Activated CD4-positive, alpha-beta T cell treated with anti-CD3 and anti-CD28 coated beads, Interleukin-2, amount 50 U/mL, for 1 hour (primary cell): Measurements from ENCODE around the gene IL17C.

Experiments
- DNase-seq: peaks from one replicate; pipeline ENCODE4 v3.0.0-alpha.2; 2020

The IL17C gene

DNA sequence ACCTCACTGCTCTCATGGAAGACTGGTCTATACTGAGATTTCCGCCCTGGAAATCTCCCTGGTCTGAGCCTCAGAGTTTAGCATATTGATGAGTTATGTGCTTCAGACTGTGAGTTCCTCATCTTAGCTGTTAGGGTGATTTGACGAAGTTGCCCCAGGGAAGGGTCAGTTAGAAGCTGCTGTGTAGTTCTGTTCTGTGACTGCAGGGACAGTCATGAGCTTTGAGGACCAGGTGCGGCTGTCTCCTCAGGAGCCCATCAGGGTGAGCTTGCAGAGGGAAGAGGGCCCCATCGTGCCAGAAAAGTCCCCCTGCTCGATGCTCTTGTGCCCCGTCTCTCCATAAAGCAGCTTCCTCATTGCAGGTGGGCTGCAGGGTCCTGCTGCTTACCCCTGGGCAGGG is 28.3 kb upstream of the IL17C start:
- DNase-seq: no peak

DNA sequence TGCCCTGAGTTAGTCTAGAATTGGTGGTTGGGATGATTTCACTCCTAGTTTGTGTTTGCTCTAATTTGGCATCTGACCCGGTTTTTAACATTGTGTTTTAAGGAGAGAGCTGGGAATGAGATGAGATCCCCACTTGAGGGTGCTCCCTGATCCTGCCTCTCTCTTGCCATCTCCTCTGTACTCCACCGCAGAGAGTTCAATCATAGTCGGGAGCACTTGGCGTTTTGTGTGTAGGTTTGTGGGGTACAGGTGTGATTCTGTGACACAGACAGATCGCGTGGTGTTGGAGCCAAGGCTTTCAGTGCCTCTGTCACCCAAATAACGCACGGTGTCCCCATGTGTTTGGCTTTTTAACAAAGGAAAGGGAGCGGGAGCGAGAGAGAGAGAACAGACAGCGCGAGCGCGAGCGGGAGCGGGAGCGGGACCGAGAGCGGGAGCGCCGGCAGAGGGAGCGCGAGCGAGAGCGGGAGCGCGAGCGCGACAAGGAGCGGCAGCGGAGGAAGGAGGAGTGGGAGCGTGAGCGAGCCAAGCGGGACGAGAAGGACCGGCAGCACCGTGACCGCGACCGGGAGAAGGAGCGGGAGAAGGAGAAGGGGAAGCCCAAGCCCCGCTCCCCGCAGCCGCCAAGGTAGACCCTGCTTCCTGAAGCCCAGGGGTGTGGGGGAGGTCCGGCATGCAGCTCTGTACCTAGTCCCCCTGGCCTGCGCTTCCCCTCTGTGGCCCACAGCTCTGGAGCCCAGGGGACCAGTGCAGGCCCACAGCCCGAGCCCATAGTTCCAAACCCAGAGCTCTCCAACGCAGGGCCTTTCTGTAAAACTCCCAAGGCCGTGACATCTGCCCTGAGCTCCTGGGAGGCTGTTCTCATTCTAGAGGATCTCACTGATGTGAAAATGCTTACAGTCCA is 27.2 kb upstream of the IL17C start:
- DNase-seq: no peak

DNA sequence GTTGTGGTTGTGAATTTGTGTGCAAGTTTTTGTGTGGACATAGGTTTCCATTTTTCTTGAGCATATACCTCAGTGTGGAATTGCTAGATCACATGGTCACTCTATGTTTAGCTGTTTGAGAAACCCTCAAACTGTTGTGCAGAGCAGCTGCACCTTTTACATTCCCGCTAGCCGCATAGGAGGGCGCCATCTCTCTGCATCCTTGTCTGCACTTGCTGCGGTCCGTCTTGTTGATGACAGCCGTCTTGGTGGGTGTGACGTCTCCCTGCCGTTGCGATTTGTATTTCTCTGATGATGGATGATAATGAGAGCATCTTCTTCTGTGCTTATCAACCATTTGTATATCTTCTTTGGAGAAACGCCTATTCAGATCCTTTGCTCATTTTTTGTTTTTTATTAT is 25.1 kb upstream of the IL17C start:
- no peak for DNase-seq

- no peak for DNase-seq
Observed at GRCh38 chr16:88613911-88614817, 24.2 kb upstream of the IL17C start.

GRCh38 chr16:88614818-88615580 is 23.4 kb upstream of the IL17C start:
- no peak for DNase-seq

DNA sequence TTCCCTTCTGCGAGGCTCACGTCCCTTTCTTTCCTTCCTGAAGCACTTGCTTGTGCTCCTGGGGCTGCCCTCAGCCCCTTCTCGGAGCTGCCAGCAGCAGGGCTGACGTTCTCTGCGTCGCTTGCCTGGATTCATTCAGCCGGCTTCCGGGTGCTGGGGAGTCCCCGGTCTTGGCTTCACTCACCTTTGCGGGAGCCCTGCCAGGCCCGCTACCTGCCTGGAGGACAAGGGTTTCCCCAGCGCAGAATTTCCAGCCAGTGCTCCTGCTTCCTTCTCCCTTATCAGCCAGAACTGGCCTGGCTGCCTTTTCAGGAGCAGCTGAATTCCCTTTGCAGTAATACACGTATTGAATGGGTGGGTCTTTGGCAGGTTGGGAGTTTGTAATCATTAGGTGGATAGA is 22.1 kb upstream of the IL17C start:
- no peak for DNase-seq

GRCh38 chr16:88616736-88617135 is 21.6 kb upstream of the IL17C start:
- no peak for DNase-seq

DNA sequence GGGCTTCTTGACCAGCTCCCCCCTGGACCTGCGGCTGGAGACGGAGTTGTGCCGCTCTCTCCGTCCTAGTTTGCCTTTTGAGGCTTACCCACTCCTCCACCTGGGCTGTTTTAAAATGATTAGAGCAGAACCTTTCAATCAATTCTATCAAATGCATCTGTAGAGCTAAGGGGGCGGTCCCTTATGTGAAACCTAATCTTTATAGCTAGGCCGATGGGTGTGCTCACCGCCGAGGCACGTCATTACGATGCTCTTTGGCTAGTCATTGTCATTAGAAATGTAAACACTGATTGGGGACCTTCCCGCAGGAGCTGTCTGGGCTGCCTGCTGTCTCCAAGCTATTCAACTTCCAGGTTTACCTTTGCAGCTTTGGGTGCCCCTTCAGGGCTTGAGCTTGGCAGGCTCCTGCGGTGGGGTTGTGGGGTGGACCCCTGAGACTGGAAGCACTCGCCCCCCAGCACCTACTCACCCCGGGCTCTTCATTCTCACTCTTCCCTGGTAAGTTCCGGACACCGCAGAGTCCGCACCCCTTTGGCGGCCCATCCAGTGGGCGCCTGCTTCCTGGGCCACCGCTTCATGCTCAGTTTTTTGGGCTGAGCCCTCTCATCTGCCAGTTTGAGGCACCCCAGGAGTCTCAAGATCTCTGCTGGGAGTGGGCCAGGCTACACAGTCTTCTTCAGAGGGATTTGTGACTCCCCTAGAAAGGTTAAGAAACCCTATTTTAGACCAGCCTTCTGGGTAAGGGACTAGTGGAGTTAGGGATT is 20.9 kb upstream of the IL17C start:
- DNase-seq: no peak

DNA sequence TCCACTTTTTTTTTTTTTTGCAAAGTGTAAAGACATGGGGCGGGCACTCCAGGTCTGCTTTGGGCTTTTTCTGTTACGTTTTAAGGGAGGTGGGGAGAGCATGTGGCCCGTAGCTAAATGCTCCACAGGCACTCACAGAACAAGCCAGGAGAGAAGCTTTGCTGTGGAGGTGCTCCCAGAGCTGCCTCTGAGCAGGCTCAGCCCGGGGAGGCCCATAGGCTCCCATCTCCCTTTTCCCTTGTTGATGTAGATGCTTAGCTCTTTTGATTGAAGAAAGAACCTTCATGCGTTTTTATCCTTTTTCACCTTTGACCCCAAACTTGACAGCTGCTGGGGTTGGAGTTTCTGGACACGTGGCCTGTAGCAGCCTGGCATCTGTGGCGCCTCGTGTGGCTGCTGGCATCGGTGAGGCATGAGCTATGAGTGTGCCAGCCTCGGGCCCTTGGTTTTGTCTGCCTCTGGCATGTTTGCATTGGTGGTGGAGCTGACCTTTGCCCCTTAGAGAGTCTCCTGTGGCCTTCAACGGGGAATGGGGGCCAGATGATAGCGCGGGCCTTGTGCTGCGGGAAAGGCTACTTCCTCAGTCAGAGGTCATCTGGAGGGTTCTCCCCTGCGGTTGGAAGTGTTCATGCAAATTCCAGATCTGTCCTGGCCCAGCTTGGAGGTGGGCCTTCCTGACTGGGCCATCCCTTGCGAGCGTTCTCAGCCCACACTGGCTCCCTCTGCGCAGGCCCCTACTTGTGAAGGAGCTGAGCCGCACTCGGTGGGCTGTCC is 20.0 kb upstream of the IL17C start:
- DNase-seq: no peak

DNA sequence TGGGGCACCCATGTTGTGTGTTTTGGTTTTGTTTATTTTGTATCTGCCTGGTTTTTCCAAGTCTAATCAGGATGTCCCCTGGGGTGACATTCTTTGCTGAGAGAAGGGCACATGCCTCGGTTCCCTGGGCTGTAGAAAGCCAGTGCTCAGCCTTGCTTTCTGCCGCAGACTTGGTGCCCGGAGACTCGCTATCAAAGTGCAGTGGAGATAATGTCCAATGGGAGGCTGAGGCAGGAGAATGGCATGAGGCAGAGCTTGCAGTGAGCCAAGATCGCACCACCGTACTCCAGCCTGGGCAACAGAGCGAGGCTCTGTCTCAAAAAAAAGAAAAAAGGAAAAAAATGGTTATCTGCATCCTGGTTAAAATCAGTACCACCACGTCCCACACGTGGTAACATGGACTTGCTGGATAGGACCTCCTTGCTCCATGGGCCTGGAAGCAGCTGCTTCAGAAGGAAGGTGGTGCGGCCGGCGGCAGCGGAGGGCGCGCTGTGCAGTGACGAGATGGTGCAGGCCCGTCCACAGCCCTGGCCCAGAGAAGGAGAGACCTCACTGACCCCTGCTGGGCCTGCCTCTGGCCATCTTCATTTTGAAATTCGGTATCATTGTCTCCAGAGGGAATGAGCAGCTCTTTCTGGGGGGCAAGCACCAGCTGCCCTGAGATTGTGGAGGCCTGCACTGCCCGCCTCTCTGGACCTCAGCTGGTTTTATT is 19.3 kb upstream of the IL17C start:
- DNase-seq: no peak

- DNase-seq: peak; percentile 65
Observed at GRCh38 chr16:88619859-88620815, 18.2 kb upstream of the IL17C start.

DNA sequence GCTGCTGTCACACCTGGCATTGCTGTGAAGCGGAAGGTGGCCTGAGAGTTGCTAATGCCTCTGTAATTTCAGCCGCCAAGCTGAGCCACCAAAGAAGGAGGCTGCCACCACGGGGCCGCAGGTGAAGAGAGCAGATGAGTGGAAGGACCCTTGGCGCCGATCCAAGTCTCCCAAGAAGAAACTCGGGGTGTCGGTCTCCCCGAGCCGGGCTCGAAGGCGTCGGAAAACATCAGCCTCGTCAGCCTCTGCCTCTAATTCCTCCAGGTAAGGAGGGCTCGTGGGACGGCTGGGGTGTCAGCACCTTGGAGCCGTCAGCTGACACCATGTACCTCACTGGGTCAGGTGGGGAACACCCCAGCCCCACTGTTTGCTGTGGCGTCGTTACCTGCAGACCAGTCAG is 16.2 kb upstream of the IL17C start:
- no peak for DNase-seq

GRCh38 chr16:88622866-88623265 is 15.5 kb upstream of the IL17C start:
- DNase-seq: no peak

DNA sequence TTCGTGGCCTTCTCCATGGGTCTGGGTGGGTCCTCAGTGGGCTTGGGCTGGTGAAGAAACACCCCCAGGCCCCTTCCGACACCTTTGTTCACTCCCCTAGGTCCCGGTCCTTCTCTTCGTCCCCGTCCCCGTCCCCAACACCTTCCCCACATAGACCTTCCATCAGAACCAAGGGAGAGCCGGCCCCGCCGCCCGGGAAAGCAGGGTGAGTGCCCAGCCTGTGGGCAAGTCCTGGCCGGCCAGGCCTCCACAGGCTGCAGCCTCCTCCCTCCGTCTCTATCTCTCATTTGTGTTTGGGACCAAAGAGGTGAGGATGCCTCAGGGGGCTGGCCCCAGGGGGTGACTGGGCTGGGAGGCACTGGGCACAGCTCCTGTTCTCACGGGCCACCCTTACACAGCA is 14.5 kb upstream of the IL17C start:
- no peak for DNase-seq

- no peak for DNase-seq
Observed at GRCh38 chr16:88624481-88624880, 13.9 kb upstream of the IL17C start.

- DNase-seq: no peak
Observed at GRCh38 chr16:88624977-88625576, 13.3 kb upstream of the IL17C start.

DNA sequence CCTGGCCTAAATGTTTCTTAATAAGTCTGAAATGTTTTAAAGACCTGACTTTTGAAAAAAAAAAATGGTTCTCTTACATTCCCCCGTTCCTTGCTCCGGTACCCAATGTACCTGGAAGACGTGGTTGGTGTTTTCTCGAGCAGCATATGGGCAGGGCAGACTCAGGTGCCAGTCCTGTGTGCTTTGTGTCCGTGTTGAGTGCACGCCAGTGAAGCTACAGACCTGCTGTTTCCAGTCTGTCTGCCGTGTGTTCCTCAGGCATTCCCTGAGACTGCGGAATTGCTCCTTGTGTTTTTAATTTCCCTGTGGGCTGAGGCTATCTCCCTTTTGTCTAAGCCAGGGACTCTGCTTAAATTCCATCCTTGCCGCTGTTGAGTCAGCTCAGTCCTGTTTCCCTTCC is 11.7 kb upstream of the IL17C start:
- no peak for DNase-seq

DNA sequence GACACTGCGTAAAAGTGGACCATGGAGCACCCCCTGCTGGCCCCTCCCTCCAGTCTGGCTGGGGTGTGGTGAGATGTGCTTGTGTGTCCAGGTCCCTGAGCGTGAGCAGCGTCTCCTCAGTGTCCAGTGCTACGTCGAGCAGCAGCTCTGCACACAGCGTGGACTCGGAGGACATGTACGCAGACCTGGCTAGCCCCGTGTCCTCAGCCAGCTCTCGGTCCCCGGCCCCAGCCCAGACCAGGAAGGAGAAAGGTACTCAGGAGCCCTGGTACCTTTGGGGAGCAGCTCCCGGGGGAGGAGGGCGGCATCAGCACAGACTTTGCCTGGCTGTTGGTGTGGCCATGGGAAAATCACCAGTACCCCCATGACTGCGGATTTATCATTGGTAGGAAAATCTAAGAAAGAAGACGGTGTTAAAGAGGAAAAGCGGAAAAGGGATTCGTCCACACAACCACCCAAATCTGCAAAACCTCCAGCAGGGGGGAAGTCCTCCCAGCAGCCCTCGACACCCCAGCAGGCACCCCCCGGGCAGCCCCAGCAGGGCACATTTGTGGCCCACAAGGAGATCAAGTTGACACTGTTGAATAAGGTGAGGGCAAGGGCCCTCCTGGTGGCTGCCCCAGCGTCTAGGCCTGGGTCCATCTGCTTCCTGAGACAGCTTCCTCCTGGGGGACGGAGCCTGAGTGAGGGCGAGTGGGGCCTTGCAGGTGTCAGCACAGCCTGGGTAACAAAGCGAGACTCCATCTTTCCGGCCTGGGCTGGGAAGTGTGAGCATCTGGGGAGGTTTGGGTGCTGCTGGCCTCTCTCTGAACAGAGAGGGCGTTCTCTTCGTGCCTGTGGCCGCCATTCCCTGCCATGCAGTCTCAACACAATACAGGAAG is 10.6 kb upstream of the IL17C start:
- no peak for DNase-seq
